Activated naive CD4-positive, alpha-beta T cell treated with anti-CD3 and anti-CD28 coated beads, Interleukin-2, amount 50 U/mL, for 72 hours (primary cell): Measurements from ENCODE around the gene ZFHX3. TPM values are rescaled to one million over a fixed set of nuclear protein-coding genes. Genes with fewer than 3 reads are reported as not detected.

ENCODE experiments used
- ATAC-seq, 2 donors: fragments of 150-1000 bp; cut with Tn5 transposase; 2 replicates each; pipeline ENCODE4 v1.10.0; 2021; ENCODE audit warnings: mild to moderate bottlenecking in 2 of 2, moderate library complexity in 2 of 2
- DNase-seq, 2 donors: peaks; one replicate each; pipeline ENCODE4 v3.0.0; 2021 to 2022; ENCODE audit warnings: low spot score in 2 of 2
- H3K27ac Mint-ChIP-seq, 2 donors: one replicate each; pipeline ENCODE4 v1.8.0; 2022; ENCODE audit warnings: mild to moderate bottlenecking in 2 of 2, mixed read lengths in 2 of 2
- H3K36me3 Mint-ChIP-seq, 2 donors: one replicate each; pipeline ENCODE4 v1.8.0; 2022; ENCODE audit warnings: mixed read lengths in 2 of 2
- H3K9me3 Mint-ChIP-seq, 2 donors: one replicate each; pipeline ENCODE4 v1.8.0; 2022; ENCODE audit warnings: mixed read lengths in 2 of 2
- total RNA-seq, 2 donors: library from RNA; stranded (reverse); gene quantifications; one replicate each; pipeline ENCODE4 v1.2.3, GENCODE V29; 2022

ZFHX3 gene
- total RNA-seq, 2 donors from 2014 or later, result 0.07 to 1.7 TPM

DNA sequence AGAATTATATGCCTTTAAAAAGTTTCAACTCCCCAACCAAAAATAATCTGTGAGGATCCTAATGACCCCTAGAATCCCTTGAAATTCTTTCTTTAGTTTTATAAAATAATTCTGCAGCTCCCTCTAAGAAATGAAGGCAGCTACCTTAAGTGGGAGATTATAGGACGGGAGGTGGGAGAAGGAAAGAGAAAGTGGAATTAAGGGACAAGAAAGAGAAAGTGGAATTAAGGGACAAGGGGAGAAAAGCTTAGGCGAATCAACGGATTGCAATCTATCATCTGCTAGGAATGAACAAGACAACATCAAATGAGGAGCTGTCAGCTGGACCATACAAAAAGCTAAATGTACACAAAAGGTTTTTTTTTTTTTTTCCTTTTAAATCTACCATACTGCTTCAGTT, 262.0 kb downstream of the ZFHX3 start:
- Mint-ChIP-seq H3K9me3 (no peaks in the 10 kb centered on the region), H3K27ac (no peak overlapping the region), H3K36me3 (no peaks in the 10 kb centered on the region)
- DNase-seq (no peak), ATAC-seq (no peak)

DNA sequence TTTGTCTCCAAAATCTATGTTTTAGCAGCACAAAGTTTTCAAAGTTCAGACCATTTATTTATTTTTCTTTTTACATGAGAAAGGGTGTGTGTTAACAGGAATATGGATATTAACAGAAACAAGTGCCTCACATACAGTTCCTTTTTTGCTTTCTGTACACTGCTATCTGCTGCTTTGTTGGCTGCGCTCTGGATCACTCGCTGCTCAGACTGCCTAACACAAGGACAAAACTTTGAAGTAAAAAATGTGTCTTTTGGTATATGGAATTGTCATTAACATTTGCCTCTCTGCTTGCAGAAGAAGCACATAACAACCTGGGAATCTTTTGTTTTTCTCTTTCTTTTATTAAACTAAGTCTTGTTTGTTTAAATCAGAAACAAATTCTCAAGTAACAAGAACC, 262.8 kb downstream of the ZFHX3 start:
- ATAC-seq (no peak), DNase-seq (no peak)
- no peaks in the 10 kb centered on the region for H3K36me3 Mint-ChIP-seq
- no peaks in the 10 kb centered on the region for H3K9me3 Mint-ChIP-seq
- no peak overlapping the region for H3K27ac Mint-ChIP-seq

GRCh38 chr16:72783716-72784318, 264.1 kb downstream of the ZFHX3 start:
- DNase-seq (no peak), ATAC-seq (no peak)
- H3K9me3 Mint-ChIP-seq, result no peaks in the 10 kb centered on the region
- H3K27ac Mint-ChIP-seq, result no peak overlapping the region
- no peaks in the 10 kb centered on the region for H3K36me3 Mint-ChIP-seq

GRCh38 chr16:72769876-72770275, 278.1 kb downstream of the ZFHX3 start:
- DNase-seq (no peak), ATAC-seq (no peak)
- Mint-ChIP-seq H3K9me3 (peaks cover 6 to 8% of the 10 kb centered on the region in 2 donors), H3K27ac (no peak overlapping the region), H3K36me3 (peaks cover 0 to 14% of the 10 kb centered on the region in 2 donors)

- peaks cover 6 to 8% of the 10 kb centered on the region in 2 donors for H3K9me3 Mint-ChIP-seq
- peaks cover 0 to 14% of the 10 kb centered on the region in 2 donors for H3K36me3 Mint-ChIP-seq
- H3K27ac Mint-ChIP-seq, result no peak overlapping the region
- DNase-seq, result no peak
- no peak for ATAC-seq
Observed at GRCh38 chr16:72768591-72768990, 279.3 kb downstream of the ZFHX3 start.

- DNase-seq, result no peak
- no peak overlapping the region for H3K27ac Mint-ChIP-seq
- peaks cover 0 to 4% of the 10 kb centered on the region in 2 donors for H3K36me3 Mint-ChIP-seq
- ATAC-seq, result no peak
- peaks cover 4 to 5% of the 10 kb centered on the region in 2 donors for H3K9me3 Mint-ChIP-seq
Observed at GRCh38 chr16:72766506-72766905, 281.4 kb downstream of the ZFHX3 start.

- Mint-ChIP-seq H3K27ac (no peak overlapping the region), H3K36me3 (peaks cover 0 to 8% of the 10 kb centered on the region in 2 donors), H3K9me3 (no peaks in the 10 kb centered on the region)
- ATAC-seq, result no peak
- no peak for DNase-seq
Observed at GRCh38 chr16:72764015-72764654, 283.8 kb downstream of the ZFHX3 start.

DNA sequence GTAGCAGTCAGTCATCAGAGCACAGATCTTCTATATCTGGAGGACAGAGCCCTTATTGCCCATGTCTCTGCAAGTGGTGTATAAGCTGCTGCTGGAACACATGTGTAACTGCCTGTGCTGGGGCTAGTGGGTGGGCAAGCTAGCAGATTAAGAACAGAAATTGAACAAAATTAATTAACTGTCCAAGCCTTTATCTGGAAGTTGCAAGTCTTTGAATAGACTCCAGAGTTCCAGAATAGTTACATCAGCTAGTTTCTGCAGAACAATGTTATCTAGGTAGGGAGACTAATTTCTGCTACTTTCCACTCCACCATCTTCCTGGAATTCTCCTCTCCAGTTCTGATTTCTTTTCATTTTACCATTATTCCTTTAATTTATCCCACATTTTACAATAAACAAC, 287.3 kb downstream of the ZFHX3 start:
- DNase-seq (no peak), ATAC-seq (no peak)
- Mint-ChIP-seq H3K27ac (no peak overlapping the region), H3K36me3 (peaks cover 6 to 25% of the 10 kb centered on the region in 2 donors), H3K9me3 (peaks cover 12 to 15% of the 10 kb centered on the region in 2 donors)

GRCh38 chr16:72753881-72754280, 294.0 kb downstream of the ZFHX3 start:
- peaks cover 12 to 15% of the 10 kb centered on the region in 2 donors for H3K9me3 Mint-ChIP-seq
- ATAC-seq (no peak), DNase-seq (no peak)
- no peak overlapping the region for H3K27ac Mint-ChIP-seq
- peaks cover 6 to 15% of the 10 kb centered on the region in 2 donors for H3K36me3 Mint-ChIP-seq

GRCh38 chr16:72752004-72752695, 295.8 kb downstream of the ZFHX3 start:
- ATAC-seq (no peak), DNase-seq (no peak)
- Mint-ChIP-seq H3K36me3 (no peaks in the 10 kb centered on the region), H3K9me3 (peaks cover 0 to 3% of the 10 kb centered on the region in 2 donors), H3K27ac (no peak overlapping the region)

DNA sequence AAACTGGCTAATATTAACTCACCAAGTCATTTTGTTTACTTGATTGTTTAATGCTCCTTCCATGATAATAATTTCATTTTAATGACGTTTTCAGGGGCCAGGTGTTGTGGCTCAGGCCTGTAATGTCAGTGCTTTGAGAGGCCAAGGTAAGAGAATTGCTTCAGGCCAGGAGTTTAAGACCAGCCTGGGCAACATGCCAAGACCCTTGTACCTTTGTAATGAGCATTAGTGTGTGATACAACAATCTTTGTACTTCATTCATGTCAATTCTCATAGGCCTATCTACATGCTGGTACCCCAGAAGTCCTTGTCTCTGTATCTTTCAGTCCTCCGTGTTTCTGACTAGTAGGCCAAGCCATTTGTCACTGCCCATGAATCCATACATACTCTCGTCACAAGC, 296.9 kb downstream of the ZFHX3 start:
- H3K9me3 Mint-ChIP-seq, result peaks cover 0 to 1% of the 10 kb centered on the region in 2 donors
- no peaks in the 10 kb centered on the region for H3K36me3 Mint-ChIP-seq
- DNase-seq, result no peak
- H3K27ac Mint-ChIP-seq, result no peak overlapping the region
- ATAC-seq, result no peak

- DNase-seq (no peak), ATAC-seq (no peak)
- Mint-ChIP-seq H3K36me3 (no peaks in the 10 kb centered on the region), H3K9me3 (no peaks in the 10 kb centered on the region), H3K27ac (no peak overlapping the region)
Observed at GRCh38 chr16:72749091-72749490, 298.8 kb downstream of the ZFHX3 start.

DNA sequence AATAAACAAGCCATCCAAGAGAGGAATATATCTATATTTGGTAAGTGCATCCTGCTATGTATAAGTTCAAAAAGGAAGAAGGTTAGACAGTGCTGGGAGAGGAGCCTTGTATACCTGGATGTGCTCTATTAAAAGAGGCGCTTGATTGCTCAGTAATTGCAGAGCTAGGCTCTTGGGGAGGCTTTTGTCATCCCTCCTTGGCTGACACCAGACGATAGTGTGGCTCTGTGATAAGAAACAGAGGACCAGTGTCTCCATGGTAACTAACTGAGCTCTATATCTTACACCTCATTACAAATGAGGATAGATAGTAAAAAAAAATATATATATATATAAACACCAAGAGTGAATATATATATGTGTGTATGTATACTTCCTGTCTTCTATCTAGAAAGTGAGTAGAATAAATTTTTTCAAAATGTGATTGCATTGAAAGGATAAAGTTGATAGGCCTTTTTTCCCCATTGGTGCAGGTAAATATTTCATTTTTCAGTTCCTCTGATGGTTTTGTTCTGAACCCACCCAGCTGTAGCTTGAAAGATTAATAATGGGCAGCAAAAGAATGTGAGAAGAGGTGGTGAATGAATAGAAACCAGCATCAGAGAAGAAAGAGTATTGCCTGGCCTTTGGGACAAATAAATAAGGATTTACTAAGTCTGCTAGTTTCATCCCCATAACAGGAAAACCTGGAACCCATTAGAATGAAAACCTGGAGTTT, 303.7 kb downstream of the ZFHX3 start:
- DNase-seq (no peak), ATAC-seq (no peak)
- Mint-ChIP-seq H3K36me3 (no peaks in the 10 kb centered on the region), H3K9me3 (no peaks in the 10 kb centered on the region), H3K27ac (no peak overlapping the region)

GRCh38 chr16:72743011-72743761, 304.7 kb downstream of the ZFHX3 start:
- no peaks in the 10 kb centered on the region for H3K9me3 Mint-ChIP-seq
- DNase-seq (no peak), ATAC-seq (no peak)
- H3K27ac Mint-ChIP-seq, result no peak overlapping the region
- H3K36me3 Mint-ChIP-seq, result no peaks in the 10 kb centered on the region

DNA sequence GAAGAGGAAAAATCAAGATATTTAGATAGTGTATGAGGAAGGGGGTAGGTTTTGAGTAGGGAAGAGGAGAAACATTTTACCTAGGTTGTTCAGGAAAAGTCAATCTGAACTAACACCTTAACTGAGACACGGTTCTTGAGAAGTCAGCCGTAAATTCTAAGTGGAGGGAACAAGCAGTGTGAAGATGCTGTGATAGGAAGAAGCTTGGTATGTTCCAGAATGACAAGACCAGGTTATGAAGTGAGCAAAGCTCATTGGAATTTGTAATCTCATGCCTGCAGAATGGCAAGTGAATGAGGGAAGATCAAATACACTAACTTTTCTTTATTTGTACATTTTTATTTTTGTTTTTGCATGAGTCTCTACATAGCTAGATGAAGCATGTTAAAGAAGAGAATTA, 307.6 kb downstream of the ZFHX3 start:
- H3K27ac Mint-ChIP-seq, result no peak overlapping the region
- no peak for DNase-seq
- no peak for ATAC-seq
- peaks cover under 1% of the 10 kb centered on the region in 2 donors for H3K9me3 Mint-ChIP-seq
- peaks cover 0 to 5% of the 10 kb centered on the region in 2 donors for H3K36me3 Mint-ChIP-seq

- no peak overlapping the region for H3K27ac Mint-ChIP-seq
- H3K36me3 Mint-ChIP-seq, result peaks cover 6 to 10% of the 10 kb centered on the region in 2 donors
- no peak for DNase-seq
- no peak for ATAC-seq
- peaks cover 7 to 8% of the 10 kb centered on the region in 2 donors for H3K9me3 Mint-ChIP-seq
Observed at GRCh38 chr16:72739577-72739976, 308.4 kb downstream of the ZFHX3 start.
